Gastroesophageal sphincter (tissue), 4 donors: ENCODE measurements around the gene VTN. TPM values are rescaled to one million over a fixed set of nuclear protein-coding genes. Genes with fewer than 3 reads are reported as not detected.
A peak's percentile ranks its signal among the peaks of the same experiment; 100 is the strongest.

Experiments used
- ATAC-seq: fragments of 150-250 bp; one replicate; pipeline ENCODE4 v1.9.1; 2016; ENCODE audit warnings: mild to moderate bottlenecking, moderate library complexity
- H3K27ac ChIP-seq, 4 donors: fragments of 200-600 bp; sonication (generic) in 3 of 4; 1 replicate in 3 of 4; 2 replicates in 1 of 4; pipeline ENCODE4 v1.5.1; 2016 to 2019
- H3K27me3 ChIP-seq: fragments of 200-600 bp; sonication (generic); one replicate; pipeline ENCODE4 v1.5.1; 2019
- H3K36me3 ChIP-seq, 2 donors: fragments of 200-600 bp; sonication (generic); one replicate each; pipeline ENCODE4 v1.5.1; 2019; ENCODE audit warnings: control low read depth in 1 of 2
- H3K4me1 ChIP-seq, 3 donors: fragments of 200-600 bp; sonication (generic); 1 replicate in 2 of 3; 2 replicates in 1 of 3; pipeline ENCODE4 v1.5.1; 2016 to 2019; ENCODE audit warnings: control low read depth in 2 of 3
- H3K4me3 ChIP-seq, 2 donors: fragments of 200-600 bp; sonication (generic); one replicate each; pipeline ENCODE4 v1.5.1; 2019; ENCODE audit warnings: mild to moderate bottlenecking in 1 of 2, moderate library complexity in 1 of 2
- H3K9me3 ChIP-seq, 3 donors: fragments of 200-600 bp; sonication (generic); one replicate each; pipeline ENCODE4 v1.5.1; 2017 to 2019; ENCODE audit warnings: control low read depth in 2 of 3
- EP300 ChIP-seq: sonication (generic); formaldehyde crosslinking; IDR thresholded peaks from one replicate; pipeline ENCODE4 v1.6.1; 2017; ENCODE audit warnings: antibody characterized with exemption, mild to moderate bottlenecking
- POLR2A ChIP-seq, 2 donors: fragments of 450-650 bp; IDR thresholded peaks; one replicate each; pipeline ENCODE4 v1.6.1; 2017; ENCODE audit warnings: antibody characterized with exemption in 2 of 2, mild to moderate bottlenecking in 2 of 2, moderate library complexity in 1 of 2
- POLR2AphosphoS5 ChIP-seq: sonication (generic); formaldehyde crosslinking; IDR thresholded peaks from one replicate; pipeline ENCODE4 v1.6.1; 2017; ENCODE audit warnings: antibody characterized with exemption
- WGBS, 2 donors: methylation state at CpG; one replicate each; pipeline ENCODE4 v1.1.5; 2018; ENCODE audit warnings: low coverage in 1 of 2; 5-methylcytosine and 5-hydroxymethylcytosine counted together
- total RNA-seq, 4 donors: library from RNA; depleted of rRNA; stranded (reverse); fragments of >200 nt; gene quantifications; one replicate each; pipeline ENCODE4 v1.1.0, GENCODE V29; 2016
- TF ChIP-seq, protein P1 (sequence below), 4 experiments: fragments of 200-600 bp in 2 of 4; fragments of 450-650 bp in 2 of 4; sonication (generic) in 1 of 4; IDR thresholded peaks; one replicate each; pipeline ENCODE4 v1.5.1; 2017 to 2019; ENCODE audit warnings: antibody characterized with exemption in 4 of 4, mild to moderate bottlenecking in 2 of 4, moderate library complexity in 2 of 4

VTN gene
- total RNA-seq, 4 donors from 2014 or later, result 0.27 to 0.47 (median 0.27) TPM; not detected in 1

DNA sequence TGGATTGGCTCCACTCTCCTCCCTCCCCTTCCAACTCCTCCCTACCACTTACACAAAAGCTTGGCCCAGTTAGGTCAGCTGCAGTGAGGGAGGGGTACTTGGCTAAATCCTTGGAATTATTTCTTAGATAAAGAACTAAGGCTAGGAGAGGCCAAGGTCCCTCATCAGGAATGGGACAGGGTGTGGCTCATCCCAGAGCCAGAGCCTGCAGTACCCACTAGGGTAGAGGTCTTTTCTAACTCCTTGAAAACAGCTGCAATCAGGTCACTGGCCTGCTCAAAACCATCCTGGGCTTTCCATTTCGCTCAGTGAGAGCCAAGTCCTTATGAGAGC is 37.8 kb upstream of the VTN start:
- TF ChIP-seq, protein P1, sequence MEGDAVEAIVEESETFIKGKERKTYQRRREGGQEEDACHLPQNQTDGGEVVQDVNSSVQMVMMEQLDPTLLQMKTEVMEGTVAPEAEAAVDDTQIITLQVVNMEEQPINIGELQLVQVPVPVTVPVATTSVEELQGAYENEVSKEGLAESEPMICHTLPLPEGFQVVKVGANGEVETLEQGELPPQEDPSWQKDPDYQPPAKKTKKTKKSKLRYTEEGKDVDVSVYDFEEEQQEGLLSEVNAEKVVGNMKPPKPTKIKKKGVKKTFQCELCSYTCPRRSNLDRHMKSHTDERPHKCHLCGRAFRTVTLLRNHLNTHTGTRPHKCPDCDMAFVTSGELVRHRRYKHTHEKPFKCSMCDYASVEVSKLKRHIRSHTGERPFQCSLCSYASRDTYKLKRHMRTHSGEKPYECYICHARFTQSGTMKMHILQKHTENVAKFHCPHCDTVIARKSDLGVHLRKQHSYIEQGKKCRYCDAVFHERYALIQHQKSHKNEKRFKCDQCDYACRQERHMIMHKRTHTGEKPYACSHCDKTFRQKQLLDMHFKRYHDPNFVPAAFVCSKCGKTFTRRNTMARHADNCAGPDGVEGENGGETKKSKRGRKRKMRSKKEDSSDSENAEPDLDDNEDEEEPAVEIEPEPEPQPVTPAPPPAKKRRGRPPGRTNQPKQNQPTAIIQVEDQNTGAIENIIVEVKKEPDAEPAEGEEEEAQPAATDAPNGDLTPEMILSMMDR (IDR thresholded peaks at IDR 0.05), result no peak
- TF ChIP-seq EP300 (no peak), POLR2AphosphoS5 (no peak), POLR2A (IDR thresholded peaks at IDR 0.05) (no peak)
- H3K27ac ChIP-seq, result no peak overlapping the region
- peaks cover 8% of the 10 kb centered on the region for H3K27me3 ChIP-seq
- peaks cover 0 to 6% of the 10 kb centered on the region in 2 donors for H3K36me3 ChIP-seq
- no peak for ATAC-seq
- no peak overlapping the region for H3K4me3 ChIP-seq
- no peaks in the 10 kb centered on the region for H3K9me3 ChIP-seq
- H3K4me1 ChIP-seq, result peaks cover 3 to 24% (median 8%) of the 10 kb centered on the region in 3 donors
- WGBS, 2 donors, result 100% methylated on average over 1 of the region's 1 CpG

DNA sequence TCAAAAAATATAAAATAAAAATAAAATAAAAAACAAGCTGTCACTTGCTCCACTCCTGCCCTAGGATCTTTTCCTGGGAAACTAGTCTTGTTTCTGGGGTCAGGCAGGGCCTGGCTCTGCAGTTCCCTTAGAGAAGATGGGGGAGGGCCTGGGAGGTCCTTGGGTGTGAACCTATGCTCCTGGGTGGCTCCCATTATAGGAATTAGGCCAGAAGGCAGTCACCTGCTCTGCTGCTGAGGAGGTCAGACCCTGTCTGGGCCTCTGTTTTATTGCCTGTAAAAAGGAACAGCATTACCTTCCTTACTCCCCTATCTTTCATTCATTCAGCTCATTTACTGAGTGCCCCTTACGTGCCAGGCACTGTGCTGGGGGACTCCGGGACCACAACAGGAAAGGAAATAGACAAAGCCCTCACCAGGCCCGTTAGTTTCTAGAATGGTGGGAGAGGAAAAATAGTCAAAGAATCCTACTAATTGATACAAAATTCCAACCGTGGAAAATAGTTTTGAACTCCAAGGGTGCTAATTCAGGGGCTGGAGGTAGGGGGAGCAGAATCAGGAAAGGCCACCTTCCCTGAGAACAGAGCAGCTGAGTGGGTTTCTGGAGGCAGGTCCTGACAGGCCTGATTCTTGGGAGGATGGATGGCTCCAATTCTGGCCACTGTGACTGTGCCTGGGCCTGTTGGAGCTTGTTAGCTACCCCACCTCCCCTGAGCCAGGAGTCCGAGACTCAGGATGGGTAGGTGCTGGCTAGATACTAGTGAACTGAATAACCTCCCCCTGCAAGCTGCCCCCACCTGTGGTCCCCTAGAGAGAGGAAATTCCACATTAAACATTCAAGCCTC is 37.2 kb upstream of the VTN start:
- H3K9me3 ChIP-seq, result no peaks in the 10 kb centered on the region
- no peak overlapping the region for H3K4me3 ChIP-seq
- H3K4me1 ChIP-seq, result peaks cover 3 to 24% (median 8%) of the 10 kb centered on the region in 3 donors
- peaks cover 8% of the 10 kb centered on the region for H3K27me3 ChIP-seq
- no peak for ATAC-seq
- H3K36me3 ChIP-seq, result peaks cover 0 to 12% of the 10 kb centered on the region in 2 donors
- no peak for TF ChIP-seq POLR2AphosphoS5
- TF ChIP-seq POLR2A (IDR thresholded peaks at IDR 0.05), result no peak
- WGBS, 2 donors, result 40 to 65% methylated on average over 1 to 5 of the region's 5 CpGs
- no peak overlapping the region for H3K27ac ChIP-seq

DNA sequence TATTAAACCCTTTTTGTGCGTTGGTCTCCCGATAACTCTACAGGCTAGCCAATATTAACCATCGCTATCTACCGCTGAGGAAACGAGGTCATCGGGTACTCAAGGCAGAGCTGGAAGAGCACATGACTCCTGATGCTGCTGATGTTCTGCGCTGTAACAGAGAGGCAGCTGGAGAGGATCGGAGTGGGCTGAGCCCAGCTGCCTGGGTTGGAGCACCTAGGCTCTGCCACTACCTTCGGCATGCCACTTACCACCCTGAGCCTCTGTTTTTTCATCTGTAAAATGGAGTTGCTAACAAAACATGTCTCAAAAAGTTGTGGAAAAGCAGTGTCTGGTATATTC is 36.3 kb upstream of the VTN start:
- Histone ChIP-seq H3K4me3 (peak overlapping the region; percentile 62 to 89), H3K36me3 (peaks cover 0 to 21% of the 10 kb centered on the region in 2 donors), H3K27ac (peak overlapping the region in 3 of 4 donors; percentile 55 to 70 (median 63)), H3K4me1 (peaks cover 3 to 24% (median 8%) of the 10 kb centered on the region in 3 donors), H3K9me3 (no peaks in the 10 kb centered on the region), H3K27me3 (peaks cover 7% of the 10 kb centered on the region)
- 21 to 40% methylated on average over 1 to 7 of the region's 9 CpGs for WGBS, 2 donors
- TF ChIP-seq, protein P1 (IDR thresholded peaks at IDR 0.05), result no peak
- TF ChIP-seq EP300, result no peak
- TF ChIP-seq POLR2A (IDR thresholded peaks at IDR 0.05), result no peak
- no peak for TF ChIP-seq POLR2AphosphoS5
- peak; percentile 46 for ATAC-seq

DNA sequence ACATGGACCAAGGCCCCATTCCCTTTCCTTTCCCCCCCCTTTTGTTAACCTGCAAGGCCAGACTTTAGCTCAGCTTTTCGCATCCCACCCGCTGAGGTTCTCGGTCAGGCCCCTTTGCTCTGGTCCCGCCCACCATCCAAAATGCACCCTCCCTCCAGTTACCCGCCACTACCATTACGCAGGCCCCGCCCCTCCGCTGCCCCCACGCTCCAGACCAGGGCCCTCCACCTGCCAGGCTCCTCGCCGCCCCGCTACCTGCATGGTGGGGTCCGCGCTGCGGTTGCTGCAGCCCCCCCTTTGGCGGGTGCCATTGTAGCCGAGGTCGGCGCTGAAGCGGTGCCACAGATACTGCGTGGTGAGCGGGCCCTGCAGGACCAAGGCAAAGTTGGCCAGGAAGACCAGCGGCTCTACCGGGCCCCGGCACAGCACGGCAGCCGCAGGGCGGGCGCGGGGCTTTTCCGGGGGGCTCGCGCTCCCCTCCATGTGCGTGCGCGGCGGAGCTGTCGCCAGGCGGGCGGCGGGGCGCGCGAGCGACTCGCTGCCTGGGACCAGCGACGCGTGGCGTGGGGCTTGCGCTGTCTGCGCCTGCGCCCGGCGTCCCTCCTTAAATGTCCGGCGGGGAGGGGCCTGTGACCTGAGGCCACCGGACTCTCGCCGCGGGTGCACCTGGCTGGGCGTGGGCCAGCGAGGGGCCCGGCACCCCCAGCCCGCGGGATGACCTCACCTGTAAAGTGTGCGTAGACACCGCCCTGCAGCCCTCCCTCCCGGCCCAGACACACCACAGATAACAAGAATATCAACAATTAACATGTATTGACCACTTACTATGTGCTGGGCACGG is 35.7 kb upstream of the VTN start, which contains the start of gene SLC46A1:
TSS of gene SLC46A1 (minus strand) at position 581 of the 841 bp plus-strand sequence. CDS start at position 483, 98 bp downstream.
- H3K27ac ChIP-seq, result peak within 1 kb of the TSS in 3 of 4 donors; percentile 55 to 70 (median 63)
- peak; percentile 81 for ATAC-seq
- H3K36me3 ChIP-seq, result peaks cover 0 to 26% of the 10 kb centered on the region in 2 donors
- H3K27me3 ChIP-seq, result peaks cover 1% of the 10 kb centered on the region
- H3K4me3 ChIP-seq, result peak within 1 kb of the TSS; percentile 62 to 89
- H3K4me1 ChIP-seq, result peaks cover 3 to 24% (median 8%) of the 10 kb centered on the region in 3 donors
- 0% methylated on average over 4 of the region's 70 CpGs; no CpG with 5 or more reads in 1 of the 2 donors for WGBS, 2 donors
- no peaks in the 10 kb centered on the region for H3K9me3 ChIP-seq
- TF ChIP-seq EP300 (no peak), POLR2A (IDR thresholded peaks at IDR 0.05) (peak in 1 of 2 donors; percentile 16)

DNA sequence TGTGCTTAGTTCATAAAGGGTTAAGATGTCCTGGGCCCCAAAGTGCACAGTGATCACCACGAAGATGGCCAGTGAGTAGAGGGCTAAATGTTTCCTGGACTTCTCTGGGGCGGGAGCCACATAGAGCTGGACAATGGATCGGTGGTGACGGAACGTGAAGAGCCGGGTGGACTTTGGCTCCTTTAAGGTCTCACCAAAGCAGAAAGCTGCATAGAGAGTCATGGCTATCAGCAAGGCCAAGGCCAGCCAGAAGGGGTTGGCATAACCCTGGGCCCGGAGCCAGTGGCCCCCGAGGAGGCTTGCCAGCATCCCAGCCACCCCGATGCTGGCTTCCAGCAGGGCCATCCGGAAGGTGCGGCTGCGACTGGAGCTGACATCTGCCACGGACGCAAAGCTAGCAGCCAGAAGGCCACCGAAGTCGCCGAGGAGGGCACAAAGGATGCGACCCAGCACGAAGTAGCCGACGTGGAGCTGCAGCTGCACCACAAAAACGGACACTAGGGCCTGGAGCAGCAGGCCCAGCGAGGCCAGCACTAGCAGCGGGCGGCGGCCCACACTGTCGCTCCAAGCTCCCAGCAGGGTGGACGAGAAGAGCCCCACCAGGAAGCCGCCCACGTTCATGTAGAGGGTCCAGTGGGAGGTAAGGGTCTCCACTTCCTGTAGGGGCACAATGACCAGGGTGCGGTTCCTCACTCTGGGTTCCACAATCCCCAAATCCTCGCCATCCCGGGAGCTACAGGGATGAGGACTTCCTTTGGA is 34.9 kb upstream of the VTN start:
- Histone ChIP-seq H3K27ac (peak overlapping the region in 3 of 4 donors; percentile 38 to 70 (median 63)), H3K4me1 (peaks cover 3 to 24% (median 8%) of the 10 kb centered on the region in 3 donors), H3K36me3 (peaks cover 0 to 35% of the 10 kb centered on the region in 2 donors), H3K9me3 (no peaks in the 10 kb centered on the region), H3K4me3 (peak overlapping the region; percentile 62 to 89), H3K27me3 (no peaks in the 10 kb centered on the region)
- TF ChIP-seq, protein P1 (IDR thresholded peaks at IDR 0.05), result no peak
- no peak for TF ChIP-seq POLR2A (IDR thresholded peaks at IDR 0.05)
- no peak for TF ChIP-seq EP300
- no peak for TF ChIP-seq POLR2AphosphoS5
- peak; percentile 12 for ATAC-seq
- WGBS, 2 donors, result 32 to 75% methylated on average over 4 to 5 of the region's 33 CpGs
